Mesenchymal stem cell (in vitro differentiated cells and primary cell): ENCODE measurements around the gene DTNB.
"Not testable (repeated sequence)": the region's sequence is repeated elsewhere in the genome, so short reads cannot be mapped to it uniquely, and the experiment has no call there.

Experiments used
- DNase-seq: peaks from one replicate; pipeline ENCODE4 v3.0.0-alpha.2; 2013
- H2AFZ ChIP-seq: one replicate; pipeline ENCODE4 v1.6.1; 2013; ENCODE audit warnings: low read depth, mild to moderate bottlenecking, control low read depth, inconsistent platforms, low read length, moderate library complexity
- H2AK5ac ChIP-seq: 2 replicates; pipeline ENCODE4 v1.6.1; 2013; ENCODE audit warnings: low read length, moderate library complexity, mild to moderate bottlenecking, inconsistent platforms; ENCODE audit not compliant: severe bottlenecking
- H2BK120ac ChIP-seq: one replicate; pipeline ENCODE4 v1.6.1; 2013; ENCODE audit warnings: low read depth, mild to moderate bottlenecking, inconsistent platforms, low read length, moderate library complexity
- H2BK12ac ChIP-seq, 2 experiments: one replicate each; pipeline ENCODE4 v1.6.1; 2013; ENCODE audit warnings: inconsistent platforms in 2 of 2, low read length in 2 of 2, mild to moderate bottlenecking in 2 of 2, moderate library complexity in 2 of 2, control low read depth in 1 of 2
- H2BK15ac ChIP-seq: one replicate; pipeline ENCODE4 v1.6.1; 2013; ENCODE audit warnings: mild to moderate bottlenecking, low read depth, inconsistent platforms; ENCODE audit not compliant: poor library complexity, severe bottlenecking
- H2BK5ac ChIP-seq: 2 replicates; pipeline ENCODE4 v1.6.1; 2013; ENCODE audit warnings: low read depth, mild to moderate bottlenecking, low read length, control low read depth, inconsistent platforms; ENCODE audit not compliant: poor library complexity, severe bottlenecking
- H3K14ac ChIP-seq, 2 experiments: one replicate each; pipeline ENCODE4 v1.6.1; 2013; ENCODE audit warnings: inconsistent platforms in 2 of 2, low read length in 2 of 2, control low read depth in 1 of 2, mild to moderate bottlenecking in 1 of 2, moderate library complexity in 1 of 2
- H3K18ac ChIP-seq, 2 experiments: one replicate each; pipeline ENCODE4 v1.6.1; 2013; ENCODE audit warnings: inconsistent platforms in 2 of 2, low read length in 2 of 2, control low read depth in 1 of 2, low read depth in 1 of 2, mild to moderate bottlenecking in 1 of 2
- H3K23ac ChIP-seq, 2 experiments: one replicate each; pipeline ENCODE4 v1.6.1; 2013; ENCODE audit warnings: inconsistent platforms in 2 of 2, low read length in 2 of 2, mild to moderate bottlenecking in 2 of 2, moderate library complexity in 2 of 2, control low read depth in 1 of 2
- H3K27ac ChIP-seq: 2 replicates; pipeline ENCODE4 v1.5.1; 2013; ENCODE audit warnings: mild to moderate bottlenecking, moderate library complexity, low read length, control low read depth, inconsistent platforms; ENCODE audit not compliant: poor library complexity, severe bottlenecking
- H3K27me3 ChIP-seq, 2 experiments: 2 replicates each; pipeline versions ENCODE4 v1.6.1 to v1.7.0; 2013; ENCODE audit warnings: low read length in 2 of 2, mild to moderate bottlenecking in 2 of 2, moderate library complexity in 2 of 2, control low read depth in 1 of 2, inconsistent platforms in 1 of 2; ENCODE audit not compliant: control insufficient read depth in 1 of 2, insufficient read depth in 1 of 2
- H3K36me3 ChIP-seq, 2 experiments: 2 replicates each; pipeline versions ENCODE4 v1.6.1 to v1.7.0; 2013; ENCODE audit warnings: low read length in 2 of 2, control low read depth in 1 of 2, inconsistent platforms in 1 of 2, low read depth in 1 of 2, mild to moderate bottlenecking in 1 of 2; ENCODE audit not compliant: insufficient read depth in 2 of 2, control insufficient read depth in 1 of 2
- H3K4ac ChIP-seq, 2 experiments: one replicate each; pipeline ENCODE4 v1.6.1; 2013; ENCODE audit warnings: inconsistent platforms in 2 of 2, low read length in 2 of 2, mild to moderate bottlenecking in 2 of 2, moderate library complexity in 2 of 2, control low read depth in 1 of 2, low read depth in 1 of 2
- H3K4me1 ChIP-seq: 2 replicates; pipeline ENCODE4 v1.6.1; 2013; ENCODE audit warnings: low read depth, low read length, control low read depth; ENCODE audit not compliant: control insufficient read depth, insufficient read depth
- H3K4me2 ChIP-seq: 2 replicates; pipeline ENCODE4 v1.6.1; 2013; ENCODE audit warnings: low read length, mild to moderate bottlenecking, inconsistent platforms; ENCODE audit not compliant: poor library complexity, severe bottlenecking
- H3K4me3 ChIP-seq, 2 experiments: 2 replicates each; pipeline versions ENCODE4 v1.5.1 to v1.7.0; 2013; ENCODE audit warnings: low read length in 2 of 2, mild to moderate bottlenecking in 2 of 2, control low read depth in 1 of 2, low read depth in 1 of 2; ENCODE audit not compliant: insufficient read depth in 1 of 2
- H3K79me1 ChIP-seq: replicated peaks from 2 replicates; pipeline ENCODE4 v1.6.1; 2013; ENCODE audit warnings: mild to moderate bottlenecking, control low read depth, low read length, inconsistent platforms; ENCODE audit not compliant: poor library complexity, severe bottlenecking
- H3K9ac ChIP-seq: 2 replicates; pipeline ENCODE4 v1.7.0; 2013; ENCODE audit warnings: mild to moderate bottlenecking, low read length, moderate library complexity
- H3K9me3 ChIP-seq: 2 replicates; pipeline ENCODE4 v1.7.0; 2013; ENCODE audit warnings: mild to moderate bottlenecking, low read length; ENCODE audit not compliant: control insufficient read depth
- H4K8ac ChIP-seq: one replicate; pipeline ENCODE4 v1.6.1; 2013; ENCODE audit warnings: inconsistent platforms, mild to moderate bottlenecking, low read length, moderate library complexity
- H4K91ac ChIP-seq: one replicate; pipeline ENCODE4 v1.6.1; 2013; ENCODE audit warnings: mild to moderate bottlenecking, low read length, inconsistent platforms
- WGBS: methylation state at CpG from one replicate; pipeline ENCODE4 v1.1.7; 2013; ENCODE audit warnings: mixed read lengths; 5-methylcytosine and 5-hydroxymethylcytosine counted together

Gene DTNB

GRCh38 chr2:25707927-25708590 lies 34.7 kb upstream of the DTNB start:
- Histone ChIP-seq H4K8ac (no peak overlapping the region), H2AK5ac (no peak overlapping the region)
- WGBS: 71% methylated on average over 5 of the region's 5 CpGs

GRCh38 chr2:25705575-25705974 lies 32.2 kb upstream of the DTNB start:
- not testable (repeated sequence) for H3K4me3 ChIP-seq, H3K9me3 ChIP-seq, H3K23ac ChIP-seq, H4K8ac ChIP-seq, H3K27ac ChIP-seq, H3K36me3 ChIP-seq, H3K18ac ChIP-seq, H3K4me2 ChIP-seq, H4K91ac ChIP-seq, DNase-seq, H2BK12ac ChIP-seq, H2BK120ac ChIP-seq, H3K9ac ChIP-seq, H2AK5ac ChIP-seq, H3K4ac ChIP-seq, H3K14ac ChIP-seq, H2BK15ac ChIP-seq, H3K79me1 ChIP-seq, H2AFZ ChIP-seq, H2BK5ac ChIP-seq, H3K4me1 ChIP-seq
- H3K27me3 ChIP-seq: peaks cover 0 to 28% of the 10 kb centered on the region in 2 experiments
- 96% methylated on average over 28 of the region's 33 CpGs for WGBS

More at GRCh38 chr2:25707927-25708590, 34.7 kb upstream of the DTNB start:
- H2AFZ ChIP-seq: no peak overlapping the region
- H2BK120ac ChIP-seq: no peak overlapping the region
- H2BK5ac ChIP-seq: no peak overlapping the region
- peak overlapping the region in 1 of 2 experiments; percentile 14 for H3K23ac ChIP-seq
- no peak overlapping the region for H3K27ac ChIP-seq
- H3K14ac ChIP-seq: no peak overlapping the region
- no peaks in the 10 kb centered on the region for H3K79me1 ChIP-seq
- H2BK15ac ChIP-seq: no peak overlapping the region
- no peak overlapping the region for H4K91ac ChIP-seq
- no peaks in the 10 kb centered on the region for H3K9me3 ChIP-seq
- no peak for DNase-seq
- no peak overlapping the region for H3K9ac ChIP-seq
- H3K27me3 ChIP-seq: peaks cover 0 to 20% of the 10 kb centered on the region in 2 experiments
- no peaks in the 10 kb centered on the region for H3K36me3 ChIP-seq
- no peaks in the 10 kb centered on the region for H3K4me1 ChIP-seq
- no peak overlapping the region for H3K4ac ChIP-seq
- H3K18ac ChIP-seq: no peak overlapping the region
- no peak overlapping the region for H3K4me3 ChIP-seq
- no peak overlapping the region for H3K4me2 ChIP-seq
- H2BK12ac ChIP-seq: no peak overlapping the region

- Histone ChIP-seq H3K9me3 (no peaks in the 10 kb centered on the region), H3K4me1 (peaks cover 10% of the 10 kb centered on the region), H3K4me2 (no peak overlapping the region), H2AFZ (no peak overlapping the region), H3K79me1 (no peaks in the 10 kb centered on the region), H3K27ac (no peak overlapping the region), H3K36me3 (no peaks in the 10 kb centered on the region), H3K23ac (no peak overlapping the region), H3K4me3 (no peak overlapping the region), H2AK5ac (no peak overlapping the region), H3K4ac (no peak overlapping the region), H3K27me3 (peaks cover 4 to 41% of the 10 kb centered on the region in 2 experiments), H2BK120ac (no peak overlapping the region), H2BK12ac (no peak overlapping the region), H3K18ac (no peak overlapping the region), H3K9ac (no peak overlapping the region), H4K91ac (no peak overlapping the region), H2BK15ac (no peak overlapping the region), H3K14ac (no peak overlapping the region), H4K8ac (no peak overlapping the region), H2BK5ac (no peak overlapping the region)
- 89% methylated on average over 9 of the region's 9 CpGs for WGBS
- no peak for DNase-seq
Measured at GRCh38 chr2:25701801-25702200, 28.4 kb upstream of the DTNB start.

- Histone ChIP-seq H3K27ac (no peak overlapping the region), H3K9me3 (no peaks in the 10 kb centered on the region), H2BK120ac (no peak overlapping the region), H3K4ac (no peak overlapping the region), H3K4me3 (no peak overlapping the region), H3K4me1 (peaks cover 10% of the 10 kb centered on the region), H2AFZ (no peak overlapping the region), H2BK12ac (no peak overlapping the region), H4K91ac (no peak overlapping the region), H2BK15ac (no peak overlapping the region), H2AK5ac (no peak overlapping the region), H4K8ac (no peak overlapping the region), H3K79me1 (no peaks in the 10 kb centered on the region), H3K27me3 (peaks cover 4 to 42% of the 10 kb centered on the region in 2 experiments), H3K4me2 (no peak overlapping the region), H3K14ac (no peak overlapping the region), H2BK5ac (no peak overlapping the region), H3K18ac (no peak overlapping the region), H3K36me3 (no peaks in the 10 kb centered on the region), H3K9ac (no peak overlapping the region), H3K23ac (no peak overlapping the region)
- WGBS: 29% methylated on average over 2 of the region's 6 CpGs
- DNase-seq: peak; percentile 42
Measured at GRCh38 chr2:25700221-25700660, 26.9 kb upstream of the DTNB start.
